SK-N-SH treated with all-trans-retinoic acid at 6 μM for 48 hours (cell line): Measurements from ENCODE around the gene SCAMP1.

Experiments used
- ATAC-seq: fragments of 200-7000 bp; cut with Tn5 transposase; 3 replicates; pipeline ENCODE4 v1.9.1; 2020; ENCODE audit warnings: mild to moderate bottlenecking, moderate library complexity
- ARNTL ChIP-seq: fragments of 450-650 bp; formaldehyde crosslinking; IDR thresholded peaks from 2 replicates; pipeline ENCODE4 v1.5.0; 2020; ENCODE audit warnings: low read depth, mild to moderate bottlenecking, moderate library complexity, borderline replicate concordance
- BACH2 ChIP-seq: fragments of 250-450 bp; sonication (Bioruptor Pico); IDR thresholded peaks from 2 replicates; pipeline ENCODE4 v1.9.0; 2021; ENCODE audit warnings: mild to moderate bottlenecking, borderline replicate concordance
- CREB5 ChIP-seq: fragments of 250-450 bp; sonication (Bioruptor Pico); IDR thresholded peaks from 2 replicates; pipeline ENCODE4 v1.5.1; 2020; ENCODE audit warnings: low read depth, mild to moderate bottlenecking, moderate library complexity
- CSDC2 ChIP-seq: fragments of 250-450 bp; sonication (Bioruptor Pico); IDR thresholded peaks from 2 replicates; pipeline ENCODE4 v1.5.0; 2020; ENCODE audit warnings: mild to moderate bottlenecking, moderate library complexity
- CSRNP3 ChIP-seq: fragments of 250-450 bp; sonication (Bioruptor Pico); IDR thresholded peaks from 2 replicates; pipeline ENCODE4 v1.5.1; 2021; ENCODE audit warnings: mild to moderate bottlenecking, moderate library complexity
- GLIS3 ChIP-seq: fragments of 250-450 bp; sonication (Bioruptor Pico); IDR thresholded peaks from 2 replicates; pipeline ENCODE4 v1.5.0; 2020; ENCODE audit warnings: mild to moderate bottlenecking, moderate library complexity
- ISL1 ChIP-seq: fragments of 250-450 bp; sonication (Bioruptor Pico); IDR thresholded peaks from 2 replicates; pipeline ENCODE4 v2.1.2; 2022; ENCODE audit warnings: mild to moderate bottlenecking, moderate library complexity
- OSR1 ChIP-seq: fragments of 250-450 bp; sonication (Bioruptor Pico); IDR thresholded peaks from 2 replicates; pipeline ENCODE4 v1.8.0; 2022; ENCODE audit warnings: moderate library complexity, mild to moderate bottlenecking, inconsistent platforms
- PATZ1 ChIP-seq: fragments of 250-450 bp; sonication (Bioruptor Pico); IDR thresholded peaks from 2 replicates; pipeline ENCODE4 v1.8.0; 2020; ENCODE audit warnings: mild to moderate bottlenecking, moderate library complexity, borderline replicate concordance
- POU6F1 ChIP-seq: fragments of 250-450 bp; sonication (Bioruptor Pico); IDR thresholded peaks from 2 replicates; pipeline ENCODE4 v1.8.0; 2021; ENCODE audit warnings: low read depth, mild to moderate bottlenecking, moderate library complexity, borderline replicate concordance
- PPARA ChIP-seq: fragments of 250-450 bp; sonication (Bioruptor Pico); IDR thresholded peaks from 2 replicates; pipeline ENCODE4 v1.5.0; 2020; ENCODE audit warnings: mild to moderate bottlenecking, borderline replicate concordance
- RARB ChIP-seq: fragments of 250-450 bp; sonication (Bioruptor Pico); IDR thresholded peaks from 2 replicates; pipeline ENCODE4 v1.8.0; 2021; ENCODE audit warnings: mild to moderate bottlenecking, moderate library complexity
- SNAI2 ChIP-seq: fragments of 250-450 bp; sonication (Bioruptor Pico); IDR thresholded peaks from 2 replicates; pipeline ENCODE4 v1.5.0; 2020; ENCODE audit warnings: mild to moderate bottlenecking, moderate library complexity
- TCF4 ChIP-seq: fragments of 250-450 bp; sonication (Bioruptor Pico); IDR thresholded peaks from 2 replicates; pipeline ENCODE4 v1.8.0; 2021; ENCODE audit warnings: mild to moderate bottlenecking, moderate library complexity, borderline replicate concordance
- TOX ChIP-seq: fragments of 250-450 bp; sonication (Bioruptor Pico); IDR thresholded peaks from 2 replicates; pipeline ENCODE4 v1.8.0; 2021; ENCODE audit warnings: mild to moderate bottlenecking, moderate library complexity, borderline replicate concordance
- TSHZ2 ChIP-seq: fragments of 250-450 bp; sonication (Bioruptor Pico); IDR thresholded peaks from 2 replicates; pipeline ENCODE4 v1.5.0; 2020; ENCODE audit warnings: mild to moderate bottlenecking, moderate library complexity
- ZC3H10 ChIP-seq: fragments of 250-450 bp; sonication (Bioruptor Pico); IDR thresholded peaks from 2 replicates; pipeline ENCODE4 v1.5.1; 2021; ENCODE audit warnings: mild to moderate bottlenecking, moderate library complexity
- ZFP30 ChIP-seq: fragments of 450-650 bp; formaldehyde crosslinking; IDR thresholded peaks from 2 replicates; pipeline ENCODE4 v1.5.0; 2022; ENCODE audit warnings: mild to moderate bottlenecking, moderate library complexity
- ZNF565 ChIP-seq: fragments of 450-650 bp; formaldehyde crosslinking; conservative IDR thresholded peaks from 2 replicates; pipeline ENCODE4 v1.5.0; 2020; ENCODE audit warnings: low read depth, mild to moderate bottlenecking, moderate library complexity
- ZNF70 ChIP-seq: fragments of 450-650 bp; formaldehyde crosslinking; IDR thresholded peaks from 2 replicates; pipeline ENCODE4 v1.5.0; 2020; ENCODE audit warnings: mild to moderate bottlenecking, moderate library complexity

SCAMP1 gene

GRCh38 chr5:78508186-78508765, 147.9 kb downstream of the SCAMP1 start:
- TF ChIP-seq ZC3H10 (no peak), TCF4 (CRISPR knock-in tag) (no peak), ISL1 (CRISPR knock-in tag) (no peak), ZNF565 (CRISPR knock-in tag) (no peak), ARNTL (no peak), TOX (CRISPR knock-in tag) (no peak), PPARA (CRISPR knock-in tag) (no peak), CREB5 (CRISPR knock-in tag) (no peak), BACH2 (no peak), TSHZ2 (CRISPR knock-in tag) (no peak), ZNF70 (CRISPR knock-in tag) (no peak), RARB (no peak), CSRNP3 (no peak), ZFP30 (CRISPR knock-in tag) (no peak), SNAI2 (CRISPR knock-in tag) (no peak), GLIS3 (CRISPR knock-in tag) (no peak), POU6F1 (CRISPR knock-in tag) (no peak), OSR1 (CRISPR knock-in tag) (no peak), CSDC2 (CRISPR knock-in tag) (no peak), PATZ1 (CRISPR knock-in tag) (no peak)
- ATAC-seq, result no peak

- no peak for ATAC-seq
- no peak for TF ChIP-seq ZNF565 (CRISPR knock-in tag)
Observed at GRCh38 chr5:78509145-78509865, 148.9 kb downstream of the SCAMP1 start.
